Measurements from ENCODE around the gene GOLGA6A. TPM values are rescaled to one million over a fixed set of nuclear protein-coding genes. Genes with fewer than 3 reads are reported as not detected.

GOLGA6A gene
- total RNA-seq, 1 donor from 2014 or later: not detected

DNA sequence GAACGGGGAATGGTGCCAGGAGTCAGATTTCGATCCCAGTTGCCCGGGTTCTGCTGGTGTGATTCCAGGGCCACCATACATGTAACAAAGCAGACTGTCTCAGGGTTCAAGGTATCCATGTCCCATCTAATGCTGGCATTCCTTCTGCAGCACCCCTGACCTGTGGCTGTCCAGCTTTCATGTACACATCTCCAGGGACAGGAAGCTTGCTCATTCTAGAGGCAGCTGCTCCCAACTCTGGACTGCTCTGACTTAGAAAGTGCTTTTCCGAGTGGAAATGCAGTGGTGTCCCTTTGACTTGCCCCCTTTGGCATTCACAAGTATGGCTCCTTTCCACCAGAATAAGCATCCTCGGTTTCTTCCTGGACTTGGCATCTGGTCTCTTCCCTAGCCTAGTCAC, 56.9 kb downstream of the GOLGA6A start:
- H3K4me3 Mint-ChIP-seq: no peak overlapping the region
- intact Hi-C loops (cut with micrococcal nuclease): no loop called here
- H3K9me3 Mint-ChIP-seq: no peaks in the 10 kb centered on the region
- DNase-seq: no peak
- H3K27me3 Mint-ChIP-seq: no peaks in the 10 kb centered on the region
- peaks cover 49% of the 10 kb centered on the region for H3K36me3 Mint-ChIP-seq (ENCODE audit: low read depth)
- H3K27ac Mint-ChIP-seq: no peak overlapping the region
- H3K4me1 Mint-ChIP-seq: peaks cover 5% of the 10 kb centered on the region

DNA sequence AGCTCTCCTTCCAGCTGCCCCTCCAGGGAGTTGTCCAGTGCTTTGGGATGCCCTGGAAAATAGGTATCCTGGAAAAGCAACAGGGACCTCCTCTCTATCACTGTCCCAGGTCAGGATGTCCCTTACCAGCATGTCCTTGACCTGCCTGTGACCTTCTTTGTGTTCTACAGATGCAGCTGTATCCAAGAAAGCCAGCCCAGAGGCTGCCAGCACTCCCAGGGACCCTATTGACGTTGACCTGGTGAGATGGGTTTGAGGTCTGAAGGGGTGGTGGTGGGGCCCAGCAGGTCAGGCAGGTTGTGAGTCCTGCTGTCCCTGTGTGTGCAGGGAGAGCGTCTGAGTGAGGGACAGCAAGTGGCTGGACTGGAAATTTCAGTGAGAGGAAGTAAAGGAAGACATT, 57.7 kb downstream of the GOLGA6A start:
- Mint-ChIP-seq H3K27me3 (no peaks in the 10 kb centered on the region), H3K27ac (no peak overlapping the region), H3K9me3 (no peaks in the 10 kb centered on the region), H3K4me3 (no peak overlapping the region), H3K4me1 (peaks cover 8% of the 10 kb centered on the region), H3K36me3 (ENCODE audit: low read depth) (peaks cover 52% of the 10 kb centered on the region)
- intact Hi-C loops (cut with micrococcal nuclease): no loop called here
- DNase-seq: no peak

DNA sequence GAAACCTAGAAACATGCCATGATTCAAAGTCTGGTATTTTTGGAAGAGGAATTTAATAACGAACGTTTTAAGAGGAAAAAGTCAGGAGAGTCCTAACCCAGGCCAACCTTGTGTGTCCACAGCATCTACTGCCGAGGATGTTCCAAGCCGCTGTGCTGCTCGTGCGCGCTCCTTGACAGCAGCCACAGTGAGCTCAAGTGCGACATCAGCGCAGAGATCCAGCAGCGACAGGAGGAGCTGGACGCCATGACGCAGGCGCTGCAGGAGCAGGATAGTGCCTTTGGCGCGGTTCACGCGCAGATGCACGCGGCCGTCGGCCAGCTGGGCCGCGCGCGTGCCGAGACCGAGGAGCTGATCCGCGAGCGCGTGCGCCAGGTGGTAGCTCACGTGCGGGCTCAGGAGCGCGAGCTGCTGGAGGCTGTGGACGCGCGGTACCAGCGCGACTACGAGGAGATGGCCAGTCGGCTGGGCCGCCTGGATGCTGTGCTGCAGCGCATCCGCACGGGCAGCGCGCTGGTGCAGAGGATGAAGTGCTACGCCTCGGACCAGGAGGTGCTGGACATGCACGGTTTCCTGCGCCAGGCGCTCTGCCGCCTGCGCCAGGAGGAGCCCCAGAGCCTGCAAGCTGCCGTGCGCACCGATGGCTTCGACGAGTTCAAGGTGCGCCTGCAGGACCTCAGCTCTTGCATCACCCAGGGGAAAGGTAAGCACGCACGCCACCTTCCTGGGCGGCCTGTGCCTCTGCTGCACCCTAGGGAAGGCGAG, 59.5 kb downstream of the GOLGA6A start:
- DNase-seq: no peak
- H3K27me3 Mint-ChIP-seq: no peaks in the 10 kb centered on the region
- H3K4me3 Mint-ChIP-seq: no peak overlapping the region
- H3K36me3 Mint-ChIP-seq (ENCODE audit: low read depth): peaks cover 45% of the 10 kb centered on the region
- no peaks in the 10 kb centered on the region for H3K9me3 Mint-ChIP-seq
- intact Hi-C loops (cut with micrococcal nuclease): no loop called here
- peaks cover 8% of the 10 kb centered on the region for H3K4me1 Mint-ChIP-seq
- H3K27ac Mint-ChIP-seq: no peak overlapping the region

Other genes starting within 250 kb of the GOLGA6A start
- not detected in 2 replicates for gene TBC1D21, start 209.0 kb downstream of the GOLGA6A start, total RNA-seq
- 0.49 and 0.88 TPM in 2 replicates for gene LOXL1, start 156.1 kb downstream of the GOLGA6A start, total RNA-seq
- 10.3 and 10.6 TPM in 2 replicates for gene STOML1, start 90.3 kb downstream of the GOLGA6A start, total RNA-seq
- gene PML, start 87.8 kb downstream of the GOLGA6A start, total RNA-seq: 61.3 and 64.2 TPM in 2 replicates
- not detected in 2 replicates for gene ISLR2, start 48.0 kb upstream of the GOLGA6A start, total RNA-seq
- gene ISLR, start 91.2 kb upstream of the GOLGA6A start, total RNA-seq: not detected in 2 replicates
- gene STRA6, start 120.2 kb upstream of the GOLGA6A start, total RNA-seq: not detected in 2 replicates
- not detected in 2 replicates for gene CCDC33, start 153.8 kb upstream of the GOLGA6A start, total RNA-seq